OCI-LY7 (cell line): ENCODE data around the gene TBKBP1. TPM values are rescaled to one million over a fixed set of nuclear protein-coding genes. Genes with fewer than 3 reads are reported as not detected.

Source experiments
- BruUV-seq: library from RNA; stranded (reverse); fragments of 400-500 nt; replicated peaks from 2 replicates; lab custom pipeline; 2021; lab: Mats Ljungman, UMichigan
- CTCF ChIA-PET: fragments of 300-600 bp; sonication (Branson Sonifier 250); formaldehyde crosslinking; loops from one replicate; lab custom pipeline; 2022; ENCODE audit warnings: antibody characterized with exemption; ENCODE audit not compliant: unreplicated experiment; lab: Charles Lee
- POLR2A ChIA-PET: fragments of 300-600 bp; sonication (Branson Sonifier 250); formaldehyde crosslinking; loops from one replicate; lab custom pipeline; 2022; ENCODE audit warnings: antibody characterized with exemption; lab: Charles Lee
- DNase-seq: peaks from one replicate; pipeline ENCODE4 v3.0.0-alpha.2; 2015; ENCODE audit warnings: low spot score
- H2AFZ ChIP-seq: fragments of 200-600 bp; sonication (generic), shearing (Covaris generic); 2 replicates; pipeline ENCODE4 v1.6.1; 2014; ENCODE audit warnings: mild to moderate bottlenecking, antibody characterized with exemption, low read length, moderate library complexity
- H3K27ac ChIP-seq: fragments of 200-600 bp; sonication (generic); 2 replicates; pipeline ENCODE4 v1.5.1; 2014; ENCODE audit warnings: mixed run types, low read depth, mild to moderate bottlenecking, moderate library complexity, low read length, inconsistent platforms; ENCODE audit not compliant: poor library complexity, severe bottlenecking
- H3K36me3 ChIP-seq: fragments of 200-600 bp; sonication (generic); 2 replicates; pipeline ENCODE4 v1.6.1; 2014; ENCODE audit warnings: mild to moderate bottlenecking, antibody characterized with exemption, low read length, moderate library complexity, mixed read lengths; ENCODE audit not compliant: insufficient read depth
- H3K4me1 ChIP-seq: fragments of 200-600 bp; sonication (generic); 2 replicates; pipeline ENCODE4 v1.5.1; 2014; ENCODE audit warnings: mild to moderate bottlenecking, low read length; ENCODE audit not compliant: insufficient read depth, poor library complexity, severe bottlenecking
- H3K4me2 ChIP-seq: fragments of 200-600 bp; sonication (generic); 2 replicates; pipeline ENCODE4 v1.6.1; 2014; ENCODE audit warnings: mild to moderate bottlenecking, low read length
- H3K4me3 ChIP-seq: fragments of 200-600 bp; sonication (generic); 2 replicates; pipeline ENCODE4 v1.5.1; 2014; ENCODE audit warnings: mild to moderate bottlenecking, low read depth, low read length; ENCODE audit not compliant: poor library complexity, severe bottlenecking
- H3K79me2 ChIP-seq: fragments of 200-600 bp; sonication (generic); 2 replicates; pipeline ENCODE4 v1.6.1; 2016; ENCODE audit warnings: low read depth, mild to moderate bottlenecking, low read length, moderate library complexity, mixed read lengths; ENCODE audit not compliant: insufficient read depth
- H3K9me2 ChIP-seq: fragments of 200-600 bp; sonication (generic); 2 replicates; pipeline ENCODE4 v1.6.1; 2016; ENCODE audit warnings: mild to moderate bottlenecking, low read length, mixed read lengths; ENCODE audit not compliant: insufficient read depth
- H3K9me3 ChIP-seq: fragments of 200-600 bp; sonication (generic); 2 replicates; pipeline ENCODE4 v1.6.1; 2014; ENCODE audit warnings: mild to moderate bottlenecking, mixed run types, low read length, mixed read lengths
- H4K20me1 ChIP-seq: fragments of 200-600 bp; sonication (generic); 2 replicates; pipeline ENCODE4 v1.6.1; 2014; ENCODE audit warnings: mild to moderate bottlenecking, antibody characterized with exemption, low read length, moderate library complexity, mixed read lengths; ENCODE audit not compliant: insufficient read depth
- CTCF ChIP-seq: fragments of 200-600 bp; sonication (generic); conservative IDR thresholded peaks from 2 replicates; pipeline ENCODE4 v1.5.1; 2014; ENCODE audit warnings: mild to moderate bottlenecking, antibody characterized with exemption, low read length, moderate library complexity, mixed read lengths
- EZH2phosphoT487 ChIP-seq: fragments of 200-600 bp; sonication (generic); IDR thresholded peaks from 2 replicates; pipeline ENCODE4 v1.6.1; 2018; ENCODE audit warnings: low read depth, borderline replicate concordance, mild to moderate bottlenecking, mixed run types, antibody characterized with exemption, low read length, moderate library complexity, mixed read lengths
- intact Hi-C: fragments of 100-400 bp; cut with micrococcal nuclease; formaldehyde crosslinking; loops from one replicate; pipeline ENCODE4 v1.10.0; 2022; ENCODE audit not compliant: unreplicated experiment
- total RNA-seq, 2 experiments: library from RNA; depleted of rRNA in 1 of 2; stranded (reverse); fragments of >200 nt in 1 of 2; shearing (Covaris generic) in 1 of 2; gene quantifications; 2 replicates each; pipeline ENCODE4 v1.2.3, GENCODE V29; 2014 to 2022

TBKBP1 gene
- total RNA-seq, 2 experiments from 2014 or later: 8.3 to 16.0 TPM

GRCh38 chr17:47744168-47745036 is 50.4 kb downstream of the TBKBP1 start:
- Histone ChIP-seq H3K79me2 (no peaks in the 10 kb centered on the region), H3K4me3 (no peak overlapping the region), H3K4me2 (no peak overlapping the region), H3K4me1 (peaks cover 4% of the 10 kb centered on the region), H3K27ac (no peak overlapping the region), H3K36me3 (no peaks in the 10 kb centered on the region), H4K20me1 (no peaks in the 10 kb centered on the region), H3K9me2 (no peaks in the 10 kb centered on the region), H2AFZ (no peak overlapping the region), H3K9me3 (no peaks in the 10 kb centered on the region)
- ChIA-PET CTCF (no interaction called here), POLR2A (no interaction called here)
- TF ChIP-seq EZH2phosphoT487: no peak
- no peak for TF ChIP-seq CTCF
- BruUV-seq: no TSS peak
- no peak for DNase-seq
- intact Hi-C loops: no loop called here

- no peaks in the 10 kb centered on the region for H3K79me2 ChIP-seq
- TF ChIP-seq EZH2phosphoT487 (no peak), CTCF (no peak)
- no TSS peak for BruUV-seq
- H3K4me3 ChIP-seq: no peak overlapping the region
- H4K20me1 ChIP-seq: no peaks in the 10 kb centered on the region
- H3K4me1 ChIP-seq: peaks cover 7% of the 10 kb centered on the region
- ChIA-PET CTCF (no interaction called here), POLR2A (no interaction called here)
- no peak overlapping the region for H3K4me2 ChIP-seq
- no peaks in the 10 kb centered on the region for H3K36me3 ChIP-seq
- DNase-seq: no peak
- no peak overlapping the region for H2AFZ ChIP-seq
- intact Hi-C loops: no loop called here
- H3K9me2 ChIP-seq: no peaks in the 10 kb centered on the region
- H3K27ac ChIP-seq: no peak overlapping the region
- H3K9me3 ChIP-seq: no peaks in the 10 kb centered on the region
These were observed 51.0 kb downstream of the TBKBP1 start for GRCh38 chr17:47745037-47745380.

- no peak for DNase-seq
- Histone ChIP-seq H3K79me2 (no peaks in the 10 kb centered on the region), H3K4me2 (no peak overlapping the region), H4K20me1 (no peaks in the 10 kb centered on the region), H3K9me2 (no peaks in the 10 kb centered on the region), H3K4me3 (no peak overlapping the region), H2AFZ (no peak overlapping the region), H3K36me3 (no peaks in the 10 kb centered on the region), H3K27ac (no peak overlapping the region), H3K4me1 (peaks cover 4% of the 10 kb centered on the region), H3K9me3 (peaks cover 8% of the 10 kb centered on the region; the same call in 1 of the 2 replicates)
- POLR2A ChIA-PET: interaction anchor here (0.7 kb wide), 1 partner anchor 65 kb away, joined by 3 read pairs; no protein-coding TSS in a partner anchor
- BruUV-seq: no TSS peak
- TF ChIP-seq EZH2phosphoT487 (no peak), CTCF (no peak)
- intact Hi-C loops: loop anchor here (5.0 kb wide), 1 partner anchor 36 kb away; no protein-coding TSS in a partner anchor
- CTCF ChIA-PET: no interaction called here
These were observed 57.5 kb downstream of the TBKBP1 start for GRCh38 chr17:47751471-47751870.
